Testis (tissue), 2 donors: ENCODE data around the gene EPHA6.

Experiments
- POLR2A ChIP-seq: fragments of 450-650 bp; IDR thresholded peaks from one replicate; pipeline ENCODE4 v1.6.1; 2017; ENCODE audit warnings: antibody characterized with exemption, mild to moderate bottlenecking, moderate library complexity
- TF ChIP-seq, protein P1 (sequence below), 3 experiments: fragments of 450-650 bp in 2 of 3; fragments of 200-600 bp in 1 of 3; sonication (generic) in 1 of 3; IDR thresholded peaks; one replicate each; pipeline ENCODE4 v1.5.1; 2016 to 2019; ENCODE audit warnings: antibody characterized with exemption in 3 of 3, mild to moderate bottlenecking in 2 of 3, moderate library complexity in 1 of 3

- TF ChIP-seq, protein P1, sequence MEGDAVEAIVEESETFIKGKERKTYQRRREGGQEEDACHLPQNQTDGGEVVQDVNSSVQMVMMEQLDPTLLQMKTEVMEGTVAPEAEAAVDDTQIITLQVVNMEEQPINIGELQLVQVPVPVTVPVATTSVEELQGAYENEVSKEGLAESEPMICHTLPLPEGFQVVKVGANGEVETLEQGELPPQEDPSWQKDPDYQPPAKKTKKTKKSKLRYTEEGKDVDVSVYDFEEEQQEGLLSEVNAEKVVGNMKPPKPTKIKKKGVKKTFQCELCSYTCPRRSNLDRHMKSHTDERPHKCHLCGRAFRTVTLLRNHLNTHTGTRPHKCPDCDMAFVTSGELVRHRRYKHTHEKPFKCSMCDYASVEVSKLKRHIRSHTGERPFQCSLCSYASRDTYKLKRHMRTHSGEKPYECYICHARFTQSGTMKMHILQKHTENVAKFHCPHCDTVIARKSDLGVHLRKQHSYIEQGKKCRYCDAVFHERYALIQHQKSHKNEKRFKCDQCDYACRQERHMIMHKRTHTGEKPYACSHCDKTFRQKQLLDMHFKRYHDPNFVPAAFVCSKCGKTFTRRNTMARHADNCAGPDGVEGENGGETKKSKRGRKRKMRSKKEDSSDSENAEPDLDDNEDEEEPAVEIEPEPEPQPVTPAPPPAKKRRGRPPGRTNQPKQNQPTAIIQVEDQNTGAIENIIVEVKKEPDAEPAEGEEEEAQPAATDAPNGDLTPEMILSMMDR (IDR thresholded peaks at IDR 0.05): no peak
- TF ChIP-seq POLR2A: no peak
Measured at GRCh38 chr3:97001611-97002010, 187.2 kb downstream of the EPHA6 start.
